ENCODE data around the gene NFE2.
A peak's percentile ranks its signal among the peaks of the same experiment; 100 is the strongest.
"Not testable (repeated sequence)": the region's sequence is repeated elsewhere in the genome, so short reads cannot be mapped to it uniquely, and the experiment has no call there.

The NFE2 gene

GRCh38 chr12:54312309-54312708 is 11.5 kb upstream of the NFE2 start:
- not testable (repeated sequence) for H3K4me3 ChIP-seq (ENCODE audit: low read length); DNase-seq (ENCODE audit: low read depth, low spot score)

DNA sequence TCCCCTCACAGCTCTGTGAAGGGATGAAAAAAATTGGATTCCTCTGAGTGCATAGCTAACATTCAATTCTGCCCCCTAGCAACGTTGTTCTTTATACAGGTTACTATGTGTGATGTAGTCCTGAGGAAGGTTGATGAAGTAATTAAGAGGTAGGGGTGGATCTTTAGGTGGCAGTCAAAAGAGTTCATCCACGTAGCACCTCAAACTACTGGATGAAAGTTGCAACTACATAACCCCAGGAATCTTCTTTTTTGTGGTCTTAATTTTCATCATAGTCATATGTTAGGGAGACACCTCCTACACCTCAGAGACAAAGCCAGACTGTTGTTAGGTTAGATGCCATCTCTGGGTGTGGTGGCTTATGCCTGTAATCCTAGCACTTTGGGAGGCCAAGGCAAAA is 10.2 kb upstream of the NFE2 start:
- no peak overlapping the region for H3K4me3 ChIP-seq (ENCODE audit: low read length)
- DNase-seq (ENCODE audit: low read depth, low spot score) = no peak

DNA sequence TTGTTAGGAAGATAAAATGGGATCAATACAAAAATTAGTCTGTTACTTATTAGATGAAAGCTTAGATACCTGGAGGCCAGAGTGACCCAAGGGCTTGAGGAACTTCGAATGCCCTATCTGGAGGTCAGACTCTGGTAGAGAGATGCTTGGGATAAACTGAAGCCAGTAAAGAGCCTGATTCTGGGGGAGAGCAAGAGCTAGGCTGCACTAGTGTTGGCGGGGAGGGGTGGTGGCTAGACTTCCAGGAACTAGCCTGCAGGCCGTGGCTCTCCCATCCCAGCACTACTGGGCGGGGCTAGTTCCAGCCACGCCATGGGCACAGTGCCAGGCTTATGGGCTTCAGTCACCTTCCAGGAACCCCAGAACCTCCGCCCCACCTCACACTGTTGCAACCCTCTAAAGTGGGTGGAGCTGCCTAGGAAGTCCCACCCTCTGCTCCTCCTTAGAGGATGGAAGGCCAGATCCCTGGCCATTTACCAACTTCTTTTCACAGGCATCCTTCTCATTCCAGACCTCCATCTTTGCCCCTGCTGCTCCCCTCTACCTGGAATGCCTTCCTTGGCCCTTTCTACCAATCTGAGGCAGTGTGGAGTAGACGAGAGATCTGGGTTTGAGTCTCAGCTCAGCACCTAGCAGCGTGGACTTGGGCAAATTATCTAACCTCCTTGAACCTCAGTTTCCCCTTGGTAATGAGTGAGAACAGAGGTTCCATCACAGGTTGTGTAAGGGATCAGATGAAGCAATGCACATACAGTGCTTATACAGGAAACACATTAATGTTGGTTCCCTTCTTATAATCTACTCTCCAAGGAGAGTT is 6.3 kb upstream of the NFE2 start:
- DNase-seq (ENCODE audit: low read depth, low spot score) = peak; percentile 53
- H3K4me3 ChIP-seq (ENCODE audit: low read length) = no peak overlapping the region

- DNase-seq (ENCODE audit: low read depth, low spot score) = peak; percentile 95
- H3K4me3 ChIP-seq (ENCODE audit: low read length) = peak overlapping the region; percentile 32
Observed at GRCh38 chr12:54304187-54304810, 3.5 kb upstream of the NFE2 start.

- peak overlapping the region; percentile 32 for H3K4me3 ChIP-seq (ENCODE audit: low read length)
- no peak for DNase-seq (ENCODE audit: low read depth, low spot score)
Observed at GRCh38 chr12:54303640-54304039, 2.8 kb upstream of the NFE2 start.

DNA sequence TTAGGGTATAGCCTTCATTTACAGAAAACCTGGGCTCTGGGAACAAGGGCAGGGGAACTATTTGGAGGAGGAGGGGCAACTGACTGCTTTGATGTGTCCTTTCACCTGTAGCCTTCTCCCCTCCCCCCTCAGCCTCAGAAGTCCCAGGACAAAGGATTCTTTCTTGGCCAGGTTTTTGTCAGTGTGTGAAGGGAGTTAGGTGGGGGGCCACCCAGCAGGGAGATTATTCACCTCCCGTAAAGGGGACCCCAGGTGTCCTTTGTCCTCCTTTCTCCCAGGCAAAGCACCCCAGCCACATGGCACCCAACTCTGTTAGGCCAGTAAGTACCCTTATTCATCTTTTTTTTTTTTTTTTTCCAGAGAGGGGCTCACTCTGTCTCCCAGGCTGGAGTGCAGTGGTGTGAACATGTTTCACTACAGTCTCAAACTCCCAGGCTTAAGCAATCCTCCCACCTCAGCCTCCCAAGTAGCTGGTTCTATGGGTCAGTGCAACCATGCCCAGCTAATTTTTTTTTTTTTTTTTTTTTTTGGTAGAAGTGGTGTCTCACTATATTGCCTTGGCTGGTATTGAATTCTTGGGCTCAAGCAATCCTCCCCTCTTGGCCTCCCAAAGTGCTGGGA is 723 bp upstream of the NFE2 start:
- no peak overlapping the region for H3K4me3 ChIP-seq (ENCODE audit: low read length)
- DNase-seq (ENCODE audit: low read depth, low spot score) = no peak

- DNase-seq (ENCODE audit: low read depth, low spot score) = no peak
Observed at GRCh38 chr12:54300225-54300731, 537 bp downstream of the NFE2 start.

DNA sequence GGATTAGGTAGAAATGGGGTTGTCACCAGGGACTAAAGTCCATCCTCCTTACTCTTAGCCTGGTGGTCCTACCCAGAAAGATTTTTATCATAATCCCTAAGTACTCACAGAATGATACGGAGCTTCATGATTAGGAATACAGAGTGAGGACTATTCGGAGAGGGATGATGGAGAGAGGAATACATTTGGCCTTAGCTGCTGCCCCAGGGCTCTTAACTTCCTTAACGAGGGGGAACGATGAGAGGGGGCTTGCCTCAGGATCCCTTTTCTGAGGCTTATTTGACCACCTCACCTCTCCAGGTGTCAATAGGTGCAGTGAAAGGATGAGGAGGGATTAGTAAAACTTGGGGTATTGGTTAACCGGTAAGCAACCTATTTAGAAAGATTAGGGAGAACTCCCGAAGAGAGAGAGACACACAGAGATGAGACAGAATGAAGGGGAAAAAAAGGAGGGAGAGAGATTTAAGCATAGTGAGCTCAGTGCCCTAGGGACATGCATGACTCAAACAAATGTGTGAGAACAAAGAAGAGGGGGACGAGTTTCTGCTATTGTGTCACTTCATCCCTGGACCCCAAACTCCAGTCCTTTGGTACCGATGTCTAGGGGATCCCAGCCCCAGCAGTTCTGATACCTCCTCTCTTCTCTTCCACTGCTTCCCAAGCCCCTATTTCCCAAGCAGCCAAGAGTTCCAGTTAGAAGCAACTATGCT is 1.1 kb downstream of the NFE2 start:
- no peak for DNase-seq (ENCODE audit: low read depth, low spot score)
- no peak overlapping the region for H3K4me3 ChIP-seq (ENCODE audit: low read length)

More at GRCh38 chr12:54300225-54300731, 537 bp downstream of the NFE2 start:
- no peak overlapping the region for H3K4me3 ChIP-seq (ENCODE audit: low read length)

DNA sequence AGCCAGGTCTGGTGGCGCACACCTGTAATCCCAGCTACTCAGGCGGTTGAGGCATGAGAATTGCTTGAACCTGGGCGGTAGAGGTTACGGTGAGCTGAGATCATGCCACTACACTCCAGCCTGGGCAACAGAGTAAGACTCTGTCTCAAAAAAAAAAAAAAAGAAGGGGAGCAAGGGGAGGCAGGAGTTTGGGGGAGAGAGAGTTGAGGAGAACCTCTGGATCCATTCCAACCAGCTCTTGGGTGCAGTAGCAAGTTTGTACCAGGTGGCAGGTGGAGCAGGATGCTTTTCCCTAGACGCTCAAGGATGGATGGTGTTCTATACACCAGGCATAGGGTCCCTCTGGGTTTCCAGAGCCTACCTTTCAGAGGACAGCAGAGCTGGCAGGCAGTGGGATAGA is 1.9 kb downstream of the NFE2 start:
- H3K4me3 ChIP-seq (ENCODE audit: low read length) = no peak overlapping the region
- no peak for DNase-seq (ENCODE audit: low read depth, low spot score)

DNA sequence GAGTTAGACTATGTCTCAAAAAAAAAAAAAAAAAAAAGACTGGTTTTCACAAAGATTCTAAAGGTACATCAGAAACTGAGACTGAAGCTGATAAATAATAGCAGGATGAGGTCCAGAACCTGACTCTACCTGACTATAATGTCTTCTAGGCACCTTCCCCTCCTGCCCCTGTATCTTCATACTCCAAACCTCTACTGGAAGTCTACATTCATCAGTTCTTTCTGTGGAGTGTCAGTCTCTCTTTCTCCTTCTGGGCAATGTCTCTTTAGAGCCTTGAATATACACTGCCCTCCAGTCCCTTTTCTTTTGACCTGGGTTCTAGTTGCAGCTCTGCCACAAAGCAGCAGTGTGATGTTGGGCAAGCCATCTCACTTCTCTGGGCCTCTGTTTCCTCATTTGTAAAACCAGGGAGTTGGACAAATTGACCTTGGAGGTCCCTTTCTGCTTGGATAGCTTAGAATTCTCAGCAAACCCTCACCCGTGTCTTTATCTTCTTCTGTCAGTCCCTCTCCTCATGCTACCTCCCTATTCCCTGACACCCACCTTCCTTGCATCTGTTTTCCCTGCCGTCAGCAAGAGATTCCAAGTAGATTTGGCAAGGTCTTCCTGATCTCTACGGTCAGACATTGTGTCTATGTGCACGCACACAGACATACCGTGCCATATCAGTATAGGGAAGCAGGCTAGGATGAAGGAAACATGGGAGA is 4.3 kb downstream of the NFE2 start:
- no peak overlapping the region for H3K4me3 ChIP-seq (ENCODE audit: low read length)
- no peak for DNase-seq (ENCODE audit: low read depth, low spot score)

- no peak for DNase-seq (ENCODE audit: low read depth, low spot score)
- no peak overlapping the region for H3K4me3 ChIP-seq (ENCODE audit: low read length)
Observed at GRCh38 chr12:54294953-54295566, 5.8 kb downstream of the NFE2 start.

- peak; percentile 53 for DNase-seq (ENCODE audit: low read depth, low spot score)
- no peak overlapping the region for H3K4me3 ChIP-seq (ENCODE audit: low read length)
Observed at GRCh38 chr12:54294152-54294952, 6.5 kb downstream of the NFE2 start.

DNA sequence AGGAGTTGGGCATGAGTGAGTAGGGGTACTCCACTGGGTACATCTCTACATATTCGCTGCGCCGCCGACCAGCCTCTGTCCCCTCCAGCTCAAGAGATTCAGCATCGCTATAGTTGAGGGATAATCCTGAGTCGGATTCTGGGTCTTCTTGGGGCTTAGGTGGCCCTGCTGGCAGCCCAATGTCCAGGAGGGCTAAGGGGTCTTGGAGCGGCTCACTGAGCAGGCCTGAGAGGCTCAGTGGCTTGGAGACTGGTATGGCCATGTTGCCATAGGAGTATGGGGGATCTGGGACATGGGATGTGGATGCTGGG is 7.9 kb downstream of the NFE2 start:
- DNase-seq (ENCODE audit: low read depth, low spot score) = no peak

DNA sequence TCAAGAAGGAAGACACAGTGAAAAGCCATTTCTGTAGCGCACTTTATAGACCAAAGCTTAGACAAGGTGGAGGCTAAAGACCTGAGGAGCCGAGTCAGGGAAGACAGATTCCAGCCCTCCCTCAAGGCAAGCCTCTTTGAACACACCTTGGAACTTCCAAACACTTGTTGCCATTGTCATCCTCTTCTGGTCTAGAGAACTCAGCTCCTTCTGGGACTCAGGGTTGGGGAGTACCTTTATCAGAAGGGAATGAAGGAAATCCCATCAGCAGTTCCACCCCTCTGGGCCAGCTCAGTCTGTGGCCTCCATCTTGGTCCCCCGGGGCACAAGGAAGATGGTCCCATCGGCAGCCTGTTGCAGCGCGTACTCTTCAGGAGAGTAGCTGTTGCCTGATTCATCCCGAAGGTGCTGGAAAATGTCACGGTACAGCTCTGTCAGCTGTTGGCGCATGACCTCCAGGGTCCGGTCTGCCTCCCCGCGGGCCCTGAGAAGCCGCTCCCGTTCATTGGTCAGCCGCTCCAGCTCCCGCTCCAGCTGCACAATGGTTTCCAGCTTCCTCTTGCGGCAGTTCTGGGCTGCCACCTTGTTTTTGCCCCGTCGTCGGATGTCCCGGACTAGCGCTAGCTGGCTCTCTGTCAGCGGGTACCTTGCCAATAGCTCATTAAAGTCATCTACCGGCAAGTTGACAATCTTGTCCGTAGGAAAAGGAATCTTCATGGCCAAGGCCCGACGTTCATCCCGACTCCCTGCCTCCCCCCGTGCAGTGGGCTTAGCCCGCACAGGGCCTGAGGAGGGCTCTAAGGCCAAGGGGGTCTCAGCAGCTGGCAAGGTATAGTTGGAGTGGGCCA is 8.5 kb downstream of the NFE2 start:
- DNase-seq (ENCODE audit: low read depth, low spot score) = no peak
- no peak overlapping the region for H3K4me3 ChIP-seq (ENCODE audit: low read length)

More for the DNA sequence above, 7.9 kb downstream of the NFE2 start:
- H3K4me3 ChIP-seq (ENCODE audit: low read length) = no peak overlapping the region

GRCh38 chr12:54287261-54288157 is 13.3 kb downstream of the NFE2 start:
- no peak for DNase-seq (ENCODE audit: low read depth, low spot score)
- no peak overlapping the region for H3K4me3 ChIP-seq (ENCODE audit: low read length)
